HG03108 (cell line): Measurements from ENCODE around the gene CACNA1A.

Experiments
- ATAC-seq: cut with Tn5 transposase; IDR thresholded peaks from one replicate; pipeline ENCODE4 v1.9.1; 2021; ENCODE audit warnings: moderate library complexity; ENCODE audit not compliant: unreplicated experiment

The CACNA1A gene

DNA sequence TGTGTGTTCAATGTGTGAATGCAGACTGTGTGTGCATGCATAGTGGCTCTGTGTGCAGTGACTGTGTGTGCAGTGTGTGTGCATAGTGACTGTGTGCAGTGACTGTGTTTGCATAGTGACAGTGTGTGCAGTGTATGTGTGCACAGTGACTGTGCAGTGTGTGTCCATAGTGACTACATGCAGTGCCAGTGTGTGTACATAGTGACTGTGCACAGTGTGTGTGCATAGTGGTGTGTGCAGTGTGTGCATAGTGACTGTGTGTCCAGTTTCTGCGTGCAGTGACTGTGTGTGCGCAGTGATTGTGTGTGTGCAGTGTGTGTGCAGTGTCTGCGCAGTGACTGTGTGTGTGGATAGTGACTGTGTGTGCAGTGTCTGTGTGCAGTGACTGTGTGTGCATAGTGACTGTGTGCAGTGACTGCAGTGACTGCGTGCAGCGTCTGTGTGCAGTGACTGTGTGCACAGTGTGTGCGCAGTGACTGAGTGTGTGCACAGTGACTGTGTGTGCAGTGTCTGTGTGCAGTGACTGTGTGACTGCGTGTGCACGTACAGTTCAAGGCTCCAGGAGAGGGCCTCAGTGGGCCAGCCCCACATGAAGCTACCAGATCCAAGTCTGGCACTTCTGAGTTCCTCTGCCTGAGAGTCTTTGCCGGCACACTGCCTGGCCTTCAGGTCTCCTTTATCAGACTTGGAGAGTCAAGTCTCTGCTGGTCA is 265.8 kb downstream of the CACNA1A start:
- ATAC-seq: no peak

DNA sequence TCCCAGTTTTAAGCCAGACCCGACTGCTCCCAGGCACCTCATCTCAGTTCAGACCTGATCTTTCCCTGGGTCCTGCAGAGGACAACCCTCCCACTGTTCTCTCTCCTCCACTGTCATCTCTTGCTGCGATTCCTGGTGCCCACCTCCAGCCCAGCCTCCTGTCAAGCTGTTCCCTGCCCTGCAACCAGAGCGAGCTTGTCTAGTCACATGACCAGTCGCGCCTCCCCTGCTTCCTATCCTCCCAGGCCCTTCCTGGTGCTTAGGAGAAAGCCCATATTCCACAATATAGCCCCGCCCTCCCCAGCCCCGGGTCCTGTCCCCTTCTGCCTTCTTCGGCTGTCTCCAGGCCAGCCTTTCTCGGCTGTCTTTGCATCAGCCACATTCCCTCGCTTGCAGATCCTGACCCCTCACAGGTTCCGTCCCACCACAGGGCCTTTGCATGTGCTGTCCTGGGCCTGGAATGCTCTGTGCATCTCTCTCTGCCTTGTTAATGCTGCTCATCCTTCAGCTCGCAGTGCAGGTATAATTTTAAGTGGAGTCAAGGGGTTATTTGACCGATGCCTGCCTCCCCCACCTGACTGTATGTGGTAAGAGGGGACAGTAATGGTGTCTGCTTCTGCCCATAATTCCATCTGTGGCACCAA is 267.3 kb downstream of the CACNA1A start:
- ATAC-seq: no peak

GRCh38 chr19:13234518-13234917 is 271.8 kb downstream of the CACNA1A start:
- no peak for ATAC-seq

DNA sequence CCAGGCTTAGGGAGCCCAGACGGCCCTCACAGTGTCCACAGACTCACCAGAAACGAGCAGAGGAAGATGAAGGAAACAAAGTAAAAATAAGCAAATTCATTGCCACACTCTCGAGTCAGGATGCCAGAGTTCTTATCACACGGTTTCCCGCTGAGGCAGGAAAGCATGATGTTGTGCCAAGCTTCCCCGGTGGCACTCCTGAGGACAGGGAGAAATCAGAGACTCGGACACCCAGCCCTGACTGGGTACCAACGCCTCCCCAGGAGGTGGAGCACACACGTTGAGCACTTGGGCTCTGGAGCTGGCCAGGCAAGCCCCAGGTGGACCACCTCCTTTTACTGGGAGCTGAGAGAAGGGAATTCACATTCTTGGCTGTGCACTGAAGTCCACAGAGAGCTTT is 274.6 kb downstream of the CACNA1A start:
- ATAC-seq: no peak

DNA sequence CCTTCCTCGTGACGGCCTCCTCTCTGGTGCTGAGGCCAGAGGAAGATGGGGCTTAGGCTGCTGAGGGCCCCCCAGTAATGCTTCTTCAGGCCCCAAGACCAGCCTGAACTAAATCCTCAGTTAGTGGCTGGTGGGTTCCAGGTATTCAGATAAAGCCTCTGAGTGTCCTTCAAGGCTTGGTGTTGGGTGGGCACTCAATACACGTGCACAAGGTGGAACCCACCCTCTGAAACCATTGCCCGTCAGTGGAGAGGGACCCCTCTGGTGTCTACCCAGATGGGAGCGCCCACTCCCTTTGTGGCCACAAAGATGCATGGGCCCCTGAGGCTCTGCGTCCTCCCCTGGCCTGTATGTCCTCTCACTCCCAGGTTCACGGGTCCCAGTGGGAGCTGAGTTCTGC is 277.0 kb downstream of the CACNA1A start:
- ATAC-seq: no peak

DNA sequence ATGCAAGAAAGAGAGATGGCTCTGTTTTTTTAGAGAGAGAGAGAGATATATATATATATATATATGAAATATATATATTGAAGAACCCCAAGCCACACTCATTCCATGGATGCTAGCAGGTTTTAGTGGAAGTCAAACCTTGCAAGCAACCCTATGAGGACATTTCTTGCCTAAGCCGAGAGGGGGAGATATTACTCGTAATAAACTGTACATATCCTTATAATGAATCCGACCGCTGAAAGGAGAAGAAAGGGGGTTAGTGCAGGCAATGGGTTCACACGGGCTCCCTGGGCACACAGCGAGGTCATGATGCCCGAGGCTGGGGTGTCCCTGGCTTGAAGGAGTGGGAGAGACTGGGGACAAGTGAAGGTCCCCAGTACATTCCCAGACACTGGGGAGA is 277.7 kb downstream of the CACNA1A start:
- ATAC-seq: no peak

DNA sequence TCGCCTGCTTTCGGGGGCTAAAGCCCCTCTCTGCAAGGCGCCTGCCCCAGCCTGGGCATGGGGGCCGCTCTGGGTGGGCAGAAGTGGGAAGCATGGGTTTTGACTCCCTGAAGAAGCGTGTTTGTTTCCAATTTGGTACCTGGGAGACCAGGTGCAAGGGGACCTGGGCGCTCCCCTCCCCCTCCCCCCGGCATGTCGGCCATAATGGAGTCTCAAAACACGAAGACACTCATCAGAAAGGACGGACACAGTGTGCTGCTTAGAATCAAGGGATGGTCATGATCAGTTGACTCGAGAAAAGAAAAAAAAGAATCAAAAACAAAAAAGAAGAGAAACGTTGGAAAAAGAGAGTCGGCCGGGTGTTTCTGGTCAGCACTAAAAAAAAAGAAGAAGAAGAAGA is 279.3 kb downstream of the CACNA1A start:
- ATAC-seq: no peak

DNA sequence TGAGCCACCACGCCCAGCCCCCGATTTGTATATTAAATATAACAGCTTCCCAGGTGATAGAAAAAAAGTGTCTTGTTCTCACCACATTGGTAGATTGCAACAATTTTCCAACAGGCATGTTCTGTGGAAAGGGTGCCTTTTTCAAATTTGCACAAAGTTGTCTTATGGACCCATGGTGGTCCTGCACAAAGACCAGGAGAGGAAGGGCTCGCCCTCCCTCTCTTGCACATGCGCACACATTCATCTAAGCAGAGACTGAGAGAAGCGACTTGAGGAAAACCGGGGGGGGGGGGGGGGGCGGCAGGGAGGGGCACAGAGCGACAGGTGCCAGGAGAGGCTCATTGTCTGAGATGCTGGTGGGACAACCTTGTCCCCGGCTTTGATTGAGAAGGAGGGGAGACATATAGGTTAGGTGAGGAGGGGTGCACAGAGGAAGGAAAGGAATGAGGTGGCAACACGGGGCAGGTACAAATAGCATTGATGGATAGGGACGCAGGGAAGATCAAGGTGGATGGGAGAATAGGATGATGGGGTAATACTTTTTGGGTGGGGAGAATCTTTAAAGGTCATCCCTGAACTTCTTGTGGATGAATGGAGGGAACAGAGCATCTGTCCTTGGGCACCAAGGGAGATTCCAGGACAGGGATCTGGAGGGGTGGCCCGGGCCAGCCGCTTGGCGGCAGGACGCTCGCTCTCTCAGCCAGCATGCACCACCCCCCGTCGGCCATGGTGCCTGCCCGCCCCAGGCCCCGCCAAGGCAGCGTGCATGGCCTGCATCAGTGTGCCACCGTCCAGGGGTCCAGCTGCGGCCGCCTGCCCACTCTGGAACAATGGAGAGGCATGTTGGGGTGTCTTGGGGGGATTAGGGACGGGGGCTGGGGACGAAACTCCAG is 280.1 kb downstream of the CACNA1A start:
- no peak for ATAC-seq

DNA sequence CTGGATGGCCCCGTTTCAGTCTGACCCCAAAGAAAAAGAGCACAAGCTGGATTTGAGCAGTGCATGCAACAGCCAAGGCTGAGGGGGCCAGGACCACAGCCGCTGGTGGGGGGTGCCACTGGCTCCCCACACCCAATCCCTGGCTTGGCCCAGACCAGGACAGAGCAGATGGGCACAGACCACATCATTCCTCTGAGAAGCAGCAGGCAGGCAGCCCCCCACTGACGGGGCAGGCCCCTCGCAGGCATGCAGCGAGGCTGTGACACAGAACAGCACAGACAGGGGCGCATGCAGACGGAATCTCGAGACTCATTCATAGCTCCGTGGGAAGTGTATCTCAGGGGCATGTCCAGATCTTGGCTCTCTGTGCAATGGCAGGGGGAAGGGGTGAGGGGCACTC is 281.2 kb downstream of the CACNA1A start:
- no peak for ATAC-seq

DNA sequence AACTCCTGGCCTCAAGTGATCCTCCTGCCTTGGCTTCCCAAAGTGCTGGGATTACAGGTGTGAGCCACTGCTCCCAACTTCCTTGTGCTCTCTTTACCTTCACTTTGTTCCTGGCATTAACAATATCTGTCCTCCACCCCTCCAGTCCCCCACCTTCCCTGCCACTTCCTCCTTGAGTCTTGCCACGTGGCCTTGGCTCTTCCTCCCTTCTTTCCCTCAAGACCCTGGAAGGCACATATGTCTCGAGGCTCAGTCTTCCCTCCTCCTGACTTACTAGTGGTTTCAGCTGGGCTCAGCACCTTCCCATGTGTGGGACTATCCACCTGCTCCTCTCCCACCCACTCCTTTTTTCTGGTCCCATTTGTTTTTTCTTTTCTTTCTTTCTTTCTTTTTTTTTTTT is 285.4 kb downstream of the CACNA1A start:
- ATAC-seq: no peak

- ATAC-seq: no peak
Measured at GRCh38 chr19:13215572-13216380, 290.5 kb downstream of the CACNA1A start.

- ATAC-seq: no peak
Measured at GRCh38 chr19:13214036-13214730, 292.1 kb downstream of the CACNA1A start.

DNA sequence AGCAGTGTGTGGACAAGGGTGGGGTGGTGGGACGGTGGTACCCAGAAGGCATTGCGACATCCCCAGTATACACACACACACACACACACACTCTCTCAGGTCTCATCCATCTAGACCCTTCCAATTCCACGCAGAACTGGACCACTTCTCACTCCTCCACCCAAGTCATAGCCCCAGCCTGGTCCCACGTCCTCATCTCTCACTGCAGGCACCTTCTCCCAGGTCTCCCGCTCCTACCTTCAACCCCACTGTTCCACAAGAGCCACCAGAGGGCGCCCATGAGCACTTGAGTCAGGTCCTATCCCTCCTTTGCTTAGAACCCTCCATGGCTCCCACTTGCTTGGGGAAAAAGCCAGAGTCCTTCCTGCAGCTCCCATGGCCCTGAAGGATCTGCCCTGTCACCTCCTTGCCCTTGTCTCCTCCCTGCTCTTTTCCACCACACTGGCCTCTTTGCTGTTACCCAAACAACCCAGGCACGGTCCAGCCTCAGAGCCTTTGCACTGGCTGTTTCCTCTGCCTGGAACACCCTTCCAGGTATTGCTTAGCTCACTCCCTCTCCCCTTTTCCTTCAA is 293.4 kb downstream of the CACNA1A start:
- no peak for ATAC-seq

DNA sequence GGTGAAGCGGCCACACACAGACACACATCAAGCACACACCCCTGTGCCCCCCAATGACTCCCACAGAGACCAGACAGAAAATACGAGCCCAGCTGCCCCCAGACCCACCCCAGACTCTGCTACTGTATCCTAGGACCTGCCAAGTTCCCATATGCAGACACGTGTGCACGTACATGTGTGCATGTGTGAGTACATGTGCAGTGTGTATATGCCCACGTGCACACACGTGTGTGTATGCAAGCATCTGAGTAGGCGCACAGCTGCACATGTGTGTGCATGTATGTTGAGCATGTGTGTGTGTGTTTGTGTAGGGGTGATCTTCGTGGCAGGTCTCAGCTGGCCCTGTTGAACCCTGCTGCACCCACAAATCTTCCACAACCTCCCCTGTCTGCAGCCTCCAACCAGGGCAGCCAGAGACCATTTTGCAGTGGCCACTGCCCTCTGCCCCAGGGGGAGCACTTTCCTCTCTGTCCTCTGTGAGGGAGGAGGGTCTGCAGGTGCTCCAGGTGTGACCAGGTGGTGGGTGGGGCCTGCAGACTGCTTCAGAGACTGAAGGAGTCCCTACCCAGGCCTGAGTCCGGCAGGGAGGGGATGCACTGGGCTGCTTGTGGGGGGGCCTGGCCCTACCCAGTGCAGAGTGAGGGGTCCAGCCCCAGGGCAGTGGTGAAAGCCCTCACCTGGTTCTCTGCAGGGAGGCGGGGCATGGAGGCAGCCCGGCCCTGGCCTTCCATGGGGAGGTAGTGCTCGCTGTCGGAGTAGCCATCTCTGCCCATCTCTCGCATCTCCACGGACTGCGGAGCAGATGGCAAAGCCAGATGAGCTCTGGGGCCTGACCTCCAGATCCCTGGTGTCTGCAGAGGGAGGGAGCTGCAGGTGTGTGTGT is 294.6 kb downstream of the CACNA1A start:
- ATAC-seq: no peak

DNA sequence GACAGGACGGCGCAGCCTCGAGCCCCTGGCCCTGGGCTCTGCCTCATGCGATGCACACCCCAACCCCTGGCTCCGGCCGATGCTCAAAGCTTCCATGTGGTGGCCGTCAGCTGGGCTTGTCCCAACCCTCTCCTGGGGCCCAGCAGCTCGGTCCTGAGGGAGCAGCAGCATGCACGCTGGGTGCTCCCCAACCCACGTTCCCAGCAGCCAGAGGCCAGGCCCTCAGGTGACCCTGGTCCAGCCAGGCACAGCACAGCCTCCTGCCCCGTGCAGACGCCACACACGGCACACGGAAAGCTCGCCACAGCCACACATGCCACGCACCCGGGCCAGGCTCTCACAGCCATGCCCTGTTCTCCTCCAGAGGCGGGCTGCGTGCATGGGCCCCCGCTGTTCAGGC is 295.3 kb downstream of the CACNA1A start:
- no peak for ATAC-seq

DNA sequence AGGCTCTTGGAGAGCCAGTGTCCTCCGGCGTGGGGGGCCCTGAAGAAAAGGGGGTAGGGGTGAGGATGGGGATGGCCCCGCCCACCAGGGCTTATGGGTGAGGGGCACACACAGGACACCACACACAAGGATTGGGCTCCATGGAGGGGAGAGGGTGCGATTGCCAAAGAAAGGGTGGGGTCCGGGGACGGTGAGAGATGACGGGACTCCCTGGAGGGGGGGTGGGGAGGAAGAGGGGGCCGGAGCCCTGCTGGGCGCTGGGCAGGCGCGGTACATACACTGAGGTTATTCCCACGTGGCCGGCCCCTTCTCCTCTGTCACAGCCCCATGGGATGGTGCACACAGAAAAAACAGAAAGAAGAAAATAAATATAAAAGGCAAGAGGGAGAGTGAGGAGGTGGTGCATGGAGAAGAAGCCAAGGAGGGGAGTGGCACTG is 295.9 kb downstream of the CACNA1A start:
- ATAC-seq: no peak

DNA sequence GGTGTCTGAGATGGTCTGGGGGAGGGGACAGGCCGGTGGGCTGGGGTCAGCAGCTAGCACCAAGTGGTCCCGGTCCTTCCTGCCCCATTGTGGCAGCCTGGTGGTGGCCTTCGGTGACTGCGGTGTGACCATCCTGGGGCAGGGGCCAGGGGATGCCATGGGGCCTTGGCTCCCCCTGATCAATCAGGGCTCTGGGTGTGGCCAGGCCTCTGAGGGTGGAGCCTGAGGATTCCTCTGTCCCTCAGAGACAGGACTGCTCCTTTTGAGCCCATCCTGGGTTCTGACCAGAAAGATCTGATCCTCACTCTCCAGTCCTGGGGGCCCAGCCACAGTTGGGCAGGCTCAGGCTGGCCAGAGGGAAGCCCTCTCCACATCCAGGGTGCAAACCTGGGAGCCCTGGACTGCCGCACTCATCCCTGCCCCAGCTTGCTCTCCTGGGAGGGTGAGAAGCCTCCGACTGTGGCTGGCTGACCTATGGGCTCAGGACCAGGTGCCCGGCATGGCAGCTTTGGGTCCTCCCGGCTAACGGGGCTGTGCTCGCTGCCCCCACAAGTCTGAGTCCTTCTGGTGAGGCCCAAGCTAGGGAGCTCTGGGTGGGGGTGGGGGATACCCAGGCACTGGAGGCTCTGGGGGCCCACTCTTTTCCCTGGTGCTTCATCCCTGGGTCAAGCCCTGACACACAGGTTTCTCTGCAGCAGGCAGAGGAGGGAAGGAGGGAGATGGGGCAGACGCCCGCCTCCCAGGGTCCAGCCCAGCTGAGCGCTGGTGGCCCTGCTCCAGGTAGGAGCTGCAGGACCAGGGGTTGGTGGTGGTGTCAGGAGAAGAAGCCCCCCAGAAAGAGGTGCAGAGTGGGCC is 296.6 kb downstream of the CACNA1A start:
- no peak for ATAC-seq
